H9 (cell line): ENCODE data around the gene NPPC. TPM values are rescaled to one million over a fixed set of nuclear protein-coding genes. Genes with fewer than 3 reads are reported as not detected.

Experiments used
- DNase-seq: peaks from one replicate; pipeline ENCODE4 v3.0.0-alpha.2; 2017
- H2AFZ ChIP-seq: one replicate; pipeline ENCODE4 v1.6.1; 2013; ENCODE audit warnings: mild to moderate bottlenecking, low read length, control low read depth, moderate library complexity
- H2AK5ac ChIP-seq: 2 replicates; pipeline ENCODE4 v1.6.1; 2013; ENCODE audit warnings: low read length, control low read depth, mixed read lengths; ENCODE audit not compliant: insufficient read length
- H2BK120ac ChIP-seq: one replicate; pipeline ENCODE4 v1.6.1; 2013; ENCODE audit warnings: low read depth, mild to moderate bottlenecking, low read length, control low read depth, inconsistent platforms; ENCODE audit not compliant: poor library complexity, severe bottlenecking
- H2BK12ac ChIP-seq: 2 replicates; pipeline ENCODE4 v1.6.1; 2013; ENCODE audit warnings: low read length, control low read depth, mixed read lengths, low read depth; ENCODE audit not compliant: insufficient read length
- H2BK15ac ChIP-seq: 2 replicates; pipeline ENCODE4 v1.6.1; 2013; ENCODE audit warnings: low read depth, low read length, control low read depth
- H2BK20ac ChIP-seq: one replicate; pipeline ENCODE4 v1.6.1; 2013; ENCODE audit warnings: low read depth, mild to moderate bottlenecking, low read length, control low read depth, inconsistent platforms; ENCODE audit not compliant: poor library complexity, severe bottlenecking
- H2BK5ac ChIP-seq: 2 replicates; pipeline ENCODE4 v1.6.1; 2013; ENCODE audit warnings: low read length, control low read depth, mixed read lengths; ENCODE audit not compliant: insufficient read length
- H3K14ac ChIP-seq: 2 replicates; pipeline ENCODE4 v1.6.1; 2013; ENCODE audit warnings: low read length, control low read depth; ENCODE audit not compliant: insufficient read depth
- H3K18ac ChIP-seq: 2 replicates; pipeline ENCODE4 v1.6.1; 2013; ENCODE audit warnings: low read depth, mild to moderate bottlenecking, mixed read lengths, low read length, control low read depth; ENCODE audit not compliant: insufficient read length
- H3K23ac ChIP-seq: 2 replicates; pipeline ENCODE4 v1.6.1; 2013; ENCODE audit warnings: low read length, control low read depth, mixed read lengths, low read depth; ENCODE audit not compliant: insufficient read length
- H3K23me2 ChIP-seq: 2 replicates; pipeline ENCODE4 v1.6.1; 2013; ENCODE audit warnings: low read depth, mild to moderate bottlenecking, mixed read lengths, low read length, control low read depth; ENCODE audit not compliant: insufficient read length, poor library complexity, severe bottlenecking
- H3K27ac ChIP-seq: 2 replicates; pipeline ENCODE4 v1.5.1; 2013; ENCODE audit warnings: low read length, control low read depth, mixed read lengths, low read depth; ENCODE audit not compliant: insufficient read length
- H3K27me3 ChIP-seq: 2 replicates; pipeline ENCODE4 v1.6.1; 2013; ENCODE audit warnings: low read length, control low read depth, inconsistent platforms; ENCODE audit not compliant: insufficient read depth
- H3K4ac ChIP-seq: 2 replicates; pipeline ENCODE4 v1.6.1; 2013; ENCODE audit warnings: low read depth, mild to moderate bottlenecking, control low read depth, inconsistent platforms, low read length, moderate library complexity
- H3K4me1 ChIP-seq: 2 replicates; pipeline ENCODE4 v1.6.1; 2013; ENCODE audit warnings: low read length, control low read depth, inconsistent platforms; ENCODE audit not compliant: insufficient read depth
- H3K4me2 ChIP-seq: 2 replicates; pipeline ENCODE4 v1.6.1; 2013; ENCODE audit warnings: low read length, control low read depth, mixed read lengths; ENCODE audit not compliant: insufficient read length, insufficient read depth
- H3K56ac ChIP-seq: 2 replicates; pipeline ENCODE4 v1.6.1; 2013; ENCODE audit warnings: low read depth, mild to moderate bottlenecking, mixed read lengths, low read length, control low read depth; ENCODE audit not compliant: insufficient read length
- H3K79me1 ChIP-seq: 2 replicates; pipeline ENCODE4 v1.6.1; 2013; ENCODE audit warnings: low read depth, mild to moderate bottlenecking, moderate library complexity, low read length, control low read depth, inconsistent platforms; ENCODE audit not compliant: insufficient read depth, poor library complexity, severe bottlenecking
- H3K79me2 ChIP-seq: 2 replicates; pipeline ENCODE4 v1.6.1; 2013; ENCODE audit warnings: low read length, control low read depth, inconsistent platforms; ENCODE audit not compliant: insufficient read depth
- H3K9ac ChIP-seq: 2 replicates; pipeline ENCODE4 v1.6.1; 2013; ENCODE audit warnings: low read length, control low read depth, mixed read lengths; ENCODE audit not compliant: insufficient read length; ENCODE audit errors: extremely low read depth
- H3K9me3 ChIP-seq: one replicate; pipeline ENCODE4 v1.6.1; 2013; ENCODE audit warnings: low read depth, low read length, inconsistent platforms; ENCODE audit not compliant: control insufficient read depth
- H3T11ph ChIP-seq: one replicate; pipeline ENCODE4 v1.6.1; 2013; ENCODE audit warnings: mild to moderate bottlenecking, low read length, control low read depth, inconsistent platforms
- H4K20me1 ChIP-seq: one replicate; pipeline ENCODE4 v1.6.1; 2013; ENCODE audit not compliant: control insufficient read depth, insufficient read length, insufficient read depth
- H4K5ac ChIP-seq: 2 replicates; pipeline ENCODE4 v1.6.1; 2013; ENCODE audit warnings: low read depth, mild to moderate bottlenecking, mixed read lengths, low read length, control low read depth; ENCODE audit not compliant: insufficient read length
- H4K8ac ChIP-seq: replicated peaks from 2 replicates; pipeline ENCODE4 v1.6.1; 2013; ENCODE audit warnings: low read length, control low read depth, mixed read lengths, low read depth; ENCODE audit not compliant: insufficient read length
- H4K91ac ChIP-seq: 2 replicates; pipeline ENCODE4 v1.6.1; 2013; ENCODE audit warnings: low read depth, mild to moderate bottlenecking, moderate library complexity, mixed read lengths, low read length, control low read depth; ENCODE audit not compliant: insufficient read length
- H3K27ac Mint-ChIP-seq, 3 experiments: 2 replicates in 2 of 3; 3 replicates in 1 of 3; pipeline ENCODE4 v1.8.0; 2020 to 2021; ENCODE audit warnings: mixed read lengths in 3 of 3, mild to moderate bottlenecking in 1 of 3, moderate library complexity in 1 of 3
- H3K27me3 Mint-ChIP-seq: 2 replicates; pipeline ENCODE4 v1.8.0; 2021; ENCODE audit warnings: low read depth, mild to moderate bottlenecking, moderate library complexity, mixed read lengths
- H3K36me3 Mint-ChIP-seq, 3 experiments: 2 replicates in 2 of 3; 3 replicates in 1 of 3; pipeline ENCODE4 v1.8.0; 2020 to 2021; ENCODE audit warnings: low read depth in 3 of 3, mixed read lengths in 3 of 3; ENCODE audit not compliant: insufficient read depth in 1 of 3
- H3K4me1 Mint-ChIP-seq, 2 experiments: 2 replicates each; pipeline ENCODE4 v1.8.0; 2020; ENCODE audit warnings: mixed read lengths in 2 of 2
- H3K4me3 Mint-ChIP-seq, 2 experiments: 2 replicates in 1 of 2; 3 replicates in 1 of 2; pipeline ENCODE4 v1.8.0; 2020 to 2021; ENCODE audit warnings: mild to moderate bottlenecking in 2 of 2, mixed read lengths in 2 of 2, moderate library complexity in 1 of 2
- H3K9me3 Mint-ChIP-seq, 2 experiments: 2 replicates in 1 of 2; 3 replicates in 1 of 2; pipeline ENCODE4 v1.8.0; 2020; ENCODE audit warnings: mild to moderate bottlenecking in 2 of 2, mixed read lengths in 2 of 2, moderate library complexity in 1 of 2
- WGBS: extraction: QIAGEN DNeasy Blood & Tissue Kit; methylation state at CpG from one replicate; pipeline ENCODE4 v1.1.7; 2013; ENCODE audit warnings: missing lambda C conversion rate, low lambda C conversion rate, mixed read lengths; ENCODE audit not compliant: insufficient read length; ENCODE audit errors: extremely low coverage; 5-methylcytosine and 5-hydroxymethylcytosine counted together
- total RNA-seq: library from RNA; stranded (reverse); gene quantifications from 2 replicates; pipeline ENCODE4 v1.2.1, GENCODE V29; 2021
- TF ChIP-seq, protein P1 (sequence below): fragments of 200-600 bp; sonication (generic); conservative IDR thresholded peaks from 3 replicates; pipeline ENCODE4 v1.8.0; 2021; ENCODE audit warnings: antibody characterized with exemption, mild to moderate bottlenecking

The NPPC gene
- total RNA-seq, 1 experiment from 2014 or later: 1.1 TPM

DNA sequence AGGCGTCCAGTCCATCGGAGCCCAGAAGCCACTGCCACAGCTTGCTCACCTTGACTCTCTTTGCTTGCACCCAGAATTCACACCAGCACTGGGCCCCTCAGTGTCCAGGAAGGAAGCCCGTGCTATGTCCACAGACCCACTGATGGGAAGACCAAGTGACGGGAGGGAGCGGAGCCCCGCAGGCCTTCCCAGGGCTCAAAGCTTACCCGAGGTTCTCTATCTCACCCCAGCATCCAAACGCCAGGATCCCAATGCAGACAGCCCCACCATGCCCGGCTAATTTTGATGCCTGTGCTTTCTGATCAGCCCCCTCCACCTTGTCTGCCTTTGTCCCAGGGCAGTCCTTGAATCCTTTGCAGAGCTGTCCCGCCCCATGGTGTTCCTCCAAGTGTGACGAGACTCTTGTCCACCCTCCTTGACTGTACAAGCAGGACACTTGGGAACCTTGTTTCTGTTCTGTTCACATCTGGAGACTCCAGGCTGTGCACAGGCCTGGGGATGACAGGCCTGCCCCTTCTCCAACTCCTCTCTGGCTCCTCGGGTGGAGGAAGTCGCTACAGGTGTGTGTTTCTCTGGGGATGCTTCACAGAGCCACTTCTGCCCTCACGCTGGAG, 12.0 kb downstream of the NPPC start:
- Histone ChIP-seq H3T11ph (no peak overlapping the region), H3K79me2 (no peaks in the 10 kb centered on the region), H4K5ac (no peak overlapping the region), H3K18ac (no peak overlapping the region), H3K56ac (no peak overlapping the region), H4K8ac (no peak overlapping the region), H4K91ac (no peak overlapping the region), H4K20me1 (no peaks in the 10 kb centered on the region), H3K4ac (no peak overlapping the region), H3K4me2 (no peak overlapping the region), H3K4me1 (no peaks in the 10 kb centered on the region), H2BK5ac (no peak overlapping the region), H3K9ac (no peak overlapping the region), H3K79me1 (no peaks in the 10 kb centered on the region), H3K23ac (no peak overlapping the region), H3K27ac (no peak overlapping the region), H3K27me3 (no peaks in the 10 kb centered on the region), H3K23me2 (no peaks in the 10 kb centered on the region), H3K9me3 (no peaks in the 10 kb centered on the region), H3K14ac (no peak overlapping the region), H2AK5ac (no peak overlapping the region), H2BK120ac (no peak overlapping the region), H2AFZ (no peak overlapping the region), H2BK15ac (no peak overlapping the region), H2BK12ac (no peak overlapping the region), H2BK20ac (no peak overlapping the region)
- TF ChIP-seq, protein P1, sequence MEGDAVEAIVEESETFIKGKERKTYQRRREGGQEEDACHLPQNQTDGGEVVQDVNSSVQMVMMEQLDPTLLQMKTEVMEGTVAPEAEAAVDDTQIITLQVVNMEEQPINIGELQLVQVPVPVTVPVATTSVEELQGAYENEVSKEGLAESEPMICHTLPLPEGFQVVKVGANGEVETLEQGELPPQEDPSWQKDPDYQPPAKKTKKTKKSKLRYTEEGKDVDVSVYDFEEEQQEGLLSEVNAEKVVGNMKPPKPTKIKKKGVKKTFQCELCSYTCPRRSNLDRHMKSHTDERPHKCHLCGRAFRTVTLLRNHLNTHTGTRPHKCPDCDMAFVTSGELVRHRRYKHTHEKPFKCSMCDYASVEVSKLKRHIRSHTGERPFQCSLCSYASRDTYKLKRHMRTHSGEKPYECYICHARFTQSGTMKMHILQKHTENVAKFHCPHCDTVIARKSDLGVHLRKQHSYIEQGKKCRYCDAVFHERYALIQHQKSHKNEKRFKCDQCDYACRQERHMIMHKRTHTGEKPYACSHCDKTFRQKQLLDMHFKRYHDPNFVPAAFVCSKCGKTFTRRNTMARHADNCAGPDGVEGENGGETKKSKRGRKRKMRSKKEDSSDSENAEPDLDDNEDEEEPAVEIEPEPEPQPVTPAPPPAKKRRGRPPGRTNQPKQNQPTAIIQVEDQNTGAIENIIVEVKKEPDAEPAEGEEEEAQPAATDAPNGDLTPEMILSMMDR: no peak
- Mint-ChIP-seq H3K27ac (no peak overlapping the region), H3K27me3 (peaks cover 9% of the 10 kb centered on the region), H3K9me3 (no peaks in the 10 kb centered on the region), H3K36me3 (no peaks in the 10 kb centered on the region), H3K4me3 (no peak overlapping the region), H3K4me1 (peaks cover 13 to 21% of the 10 kb centered on the region in 2 experiments)
- no CpG with 5 or more reads among the region's 14 CpGs for WGBS
- no peak for DNase-seq
